Karpas-422 (cell line): ENCODE measurements around the gene ADAT1. TPM values are rescaled to one million over a fixed set of nuclear protein-coding genes. Genes with fewer than 3 reads are reported as not detected.

Source experiments
- DNase-seq: peaks from one replicate; pipeline ENCODE4 v3.0.0-alpha.2; 2015
- H2AFZ ChIP-seq: fragments of 200-600 bp; sonication (generic); 2 replicates; pipeline ENCODE4 v1.6.1; 2014; ENCODE audit warnings: antibody characterized with exemption, low read length, mixed read lengths
- H3K27ac ChIP-seq: fragments of 200-600 bp; sonication (generic); 2 replicates; pipeline ENCODE4 v1.5.1; 2014; ENCODE audit warnings: mild to moderate bottlenecking, low read length, moderate library complexity
- H3K27me3 ChIP-seq: fragments of 200-600 bp; sonication (generic); 2 replicates; pipeline ENCODE4 v1.6.1; 2014; ENCODE audit warnings: low read length, mixed read lengths
- H3K36me3 ChIP-seq: fragments of 200-600 bp; sonication (generic); 2 replicates; pipeline ENCODE4 v1.6.1; 2014; ENCODE audit warnings: low read length, mixed read lengths; ENCODE audit not compliant: insufficient read depth
- H3K4me1 ChIP-seq: fragments of 200-600 bp; sonication (generic); 2 replicates; pipeline ENCODE4 v1.6.1; 2014; ENCODE audit warnings: mild to moderate bottlenecking, low read length, mixed read lengths
- H3K4me2 ChIP-seq: fragments of 200-600 bp; sonication (generic); 2 replicates; pipeline ENCODE4 v1.6.1; 2014; ENCODE audit warnings: low read length, low read depth, mild to moderate bottlenecking; ENCODE audit not compliant: poor library complexity, severe bottlenecking
- H3K4me3 ChIP-seq: fragments of 200-600 bp; sonication (generic); 2 replicates; pipeline ENCODE4 v1.5.1; 2014; ENCODE audit warnings: mild to moderate bottlenecking, antibody characterized with exemption, low read length, mixed read lengths
- H3K79me2 ChIP-seq: fragments of 200-600 bp; sonication (generic); 2 replicates; pipeline ENCODE4 v1.6.1; 2014; ENCODE audit warnings: mild to moderate bottlenecking, low read length, mixed read lengths
- H3K9ac ChIP-seq: fragments of 200-600 bp; sonication (generic); 2 replicates; pipeline ENCODE4 v1.6.0; 2014; ENCODE audit warnings: low read length
- H3K9me2 ChIP-seq: fragments of 200-600 bp; sonication (generic), shearing (Covaris generic); replicated peaks from 2 replicates; pipeline ENCODE4 v1.6.0; 2014; ENCODE audit warnings: mild to moderate bottlenecking, low read length, moderate library complexity; ENCODE audit not compliant: insufficient read depth
- H3K9me3 ChIP-seq: fragments of 300-700, 200-600 bp; sonication (generic); 2 replicates; pipeline ENCODE4 v1.6.1; 2014; ENCODE audit warnings: low read length, mixed read lengths
- H4K20me1 ChIP-seq: fragments of 200-600 bp; sonication (generic); 2 replicates; pipeline ENCODE4 v1.6.1; 2014; ENCODE audit warnings: mild to moderate bottlenecking, antibody characterized with exemption, low read length, low read depth; ENCODE audit not compliant: insufficient read depth
- total RNA-seq: library from RNA; depleted of rRNA; stranded (reverse); fragments of >200 nt; shearing (Covaris generic); gene quantifications from 2 replicates; pipeline ENCODE4 v1.2.3, GENCODE V29; 2014; ENCODE audit warnings: low replicate concordance

Gene ADAT1
- total RNA-seq, 1 experiment from 2014 or later, result 97.3 TPM

GRCh38 chr16:75566040-75566757 lies 56.9 kb downstream of the ADAT1 start, which contains the start of gene GABARAPL2:
Gene GABARAPL2 (plus strand): TSS chr16:75566379. CDS start chr16:75566487, 108 bp downstream.
- Histone ChIP-seq H4K20me1 (peaks cover 14% of the 10 kb centered on the region), H3K27ac (no peak within 1 kb of the TSS; the same call in 1 of the 2 replicates), H3K27me3 (no peaks in the 10 kb centered on the region), H3K4me1 (peaks cover 52% of the 10 kb centered on the region), H3K9me2 (no peaks in the 10 kb centered on the region), H3K79me2 (peaks cover 35% of the 10 kb centered on the region), H3K9me3 (no peaks in the 10 kb centered on the region), H3K4me2 (peak within 1 kb of the TSS; percentile 98), H3K9ac (peak within 1 kb of the TSS; percentile 94), H3K4me3 (peak within 1 kb of the TSS; percentile 80), H3K36me3 (peaks cover 27% of the 10 kb centered on the region), H2AFZ (peak within 1 kb of the TSS; percentile 66)
- peak; percentile 96 for DNase-seq

GRCh38 chr16:75565640-75566039 lies 57.4 kb downstream of the ADAT1 start:
- H3K4me2 ChIP-seq, result peak overlapping the region; percentile 98
- H3K9me2 ChIP-seq, result no peaks in the 10 kb centered on the region
- peak overlapping the region; percentile 80 for H3K4me3 ChIP-seq
- H3K36me3 ChIP-seq, result peaks cover 27% of the 10 kb centered on the region
- peaks cover 33% of the 10 kb centered on the region for H3K79me2 ChIP-seq
- DNase-seq, result no peak
- peaks cover 52% of the 10 kb centered on the region for H3K4me1 ChIP-seq
- H3K27ac ChIP-seq, result no peak overlapping the region
- H3K9ac ChIP-seq, result peak overlapping the region; percentile 94
- H2AFZ ChIP-seq, result peak overlapping the region; percentile 66
- H3K27me3 ChIP-seq, result no peaks in the 10 kb centered on the region
- H4K20me1 ChIP-seq, result peaks cover 14% of the 10 kb centered on the region
- H3K9me3 ChIP-seq, result no peaks in the 10 kb centered on the region

GRCh38 chr16:75559564-75560372 lies 63.3 kb downstream of the ADAT1 start:
- Histone ChIP-seq H3K27me3 (no peaks in the 10 kb centered on the region), H3K9ac (peak overlapping the region; percentile 55), H3K79me2 (peaks cover 8% of the 10 kb centered on the region), H3K4me3 (peak overlapping the region; percentile 29; the same call in 1 of the 2 replicates), H3K4me1 (peaks cover 31% of the 10 kb centered on the region), H4K20me1 (no peaks in the 10 kb centered on the region), H3K27ac (no peak overlapping the region; the same call in 1 of the 2 replicates), H3K4me2 (peak overlapping the region; percentile 61), H3K36me3 (no peaks in the 10 kb centered on the region), H3K9me3 (no peaks in the 10 kb centered on the region), H3K9me2 (no peaks in the 10 kb centered on the region), H2AFZ (peak overlapping the region; percentile 54; the same call in 1 of the 2 replicates)
- DNase-seq, result peak; percentile 69

- H3K9me3 ChIP-seq, result no peaks in the 10 kb centered on the region
- no peaks in the 10 kb centered on the region for H3K36me3 ChIP-seq
- H3K4me1 ChIP-seq, result peaks cover 35% of the 10 kb centered on the region
- no peaks in the 10 kb centered on the region for H3K27me3 ChIP-seq
- H3K9ac ChIP-seq, result no peak overlapping the region
- H3K79me2 ChIP-seq, result peaks cover 17% of the 10 kb centered on the region
- H3K9me2 ChIP-seq, result no peaks in the 10 kb centered on the region
- no peak for DNase-seq
- no peaks in the 10 kb centered on the region for H4K20me1 ChIP-seq
- peak overlapping the region; percentile 52; the same call in 1 of the 2 replicates for H2AFZ ChIP-seq
- H3K4me2 ChIP-seq, result no peak overlapping the region
- no peak overlapping the region for H3K4me3 ChIP-seq
- H3K27ac ChIP-seq, result no peak overlapping the region
These were observed 64.2 kb downstream of the ADAT1 start for GRCh38 chr16:75558846-75559401.

- Histone ChIP-seq H3K4me2 (peak overlapping the region; percentile 94), H3K9me2 (no peaks in the 10 kb centered on the region), H4K20me1 (no peaks in the 10 kb centered on the region), H3K4me3 (peak overlapping the region; percentile 88), H3K27me3 (no peaks in the 10 kb centered on the region), H3K27ac (0 out of 2 replicates have a peak overlapping the region, but pooled peaks have one; percentile 27), H3K79me2 (peaks cover 33% of the 10 kb centered on the region), H3K9me3 (no peaks in the 10 kb centered on the region), H3K36me3 (no peaks in the 10 kb centered on the region), H3K4me1 (peaks cover 39% of the 10 kb centered on the region), H3K9ac (peak overlapping the region; percentile 68), H2AFZ (peak overlapping the region; percentile 19; the same call in 1 of the 2 replicates)
- DNase-seq, result no peak
These were observed 66.6 kb downstream of the ADAT1 start for GRCh38 chr16:75556431-75556950.

- DNase-seq, result peak; percentile 98
- peaks cover 39% of the 10 kb centered on the region for H3K4me1 ChIP-seq
- no peaks in the 10 kb centered on the region for H3K27me3 ChIP-seq
- H3K27ac ChIP-seq, result peak within 1 kb of the TSS; percentile 79
- H3K9me3 ChIP-seq, result no peaks in the 10 kb centered on the region
- H3K4me3 ChIP-seq, result peak within 1 kb of the TSS; percentile 88
- no peaks in the 10 kb centered on the region for H3K36me3 ChIP-seq
- H3K9me2 ChIP-seq, result no peaks in the 10 kb centered on the region
- H3K9ac ChIP-seq, result peak within 1 kb of the TSS; percentile 92
- H3K4me2 ChIP-seq, result peak within 1 kb of the TSS; percentile 94
- no peaks in the 10 kb centered on the region for H4K20me1 ChIP-seq
- peaks cover 33% of the 10 kb centered on the region for H3K79me2 ChIP-seq
- H2AFZ ChIP-seq, result peak within 1 kb of the TSS; percentile 23; the same call in 1 of the 2 replicates
These were observed 67.2 kb downstream of the ADAT1 start, which contains the start of gene TMEM231 for GRCh38 chr16:75555707-75556430. Gene TMEM231 (minus strand): TSS chr16:75556252. CDS start chr16:75556209, 43 bp downstream.

- Histone ChIP-seq H3K9me3 (no peaks in the 10 kb centered on the region), H3K9ac (peak overlapping the region; percentile 92), H3K79me2 (peaks cover 33% of the 10 kb centered on the region), H3K4me1 (peaks cover 37% of the 10 kb centered on the region), H3K27me3 (no peaks in the 10 kb centered on the region), H3K4me2 (peak overlapping the region; percentile 94), H3K36me3 (no peaks in the 10 kb centered on the region), H4K20me1 (no peaks in the 10 kb centered on the region), H3K9me2 (no peaks in the 10 kb centered on the region), H3K4me3 (peak overlapping the region; percentile 88), H3K27ac (peak overlapping the region; percentile 79), H2AFZ (peak overlapping the region; percentile 23; the same call in 1 of the 2 replicates)
- DNase-seq, result peak; percentile 94
These were observed 67.8 kb downstream of the ADAT1 start for GRCh38 chr16:75555213-75555706.
